ENCODE data around the gene NBPF6.
"Not testable (repeated sequence)": the region's sequence is repeated elsewhere in the genome, so short reads cannot be mapped to it uniquely, and the experiment has no call there.

NBPF6 gene

GRCh38 chr1:108511764-108512163, 61.6 kb downstream of the NBPF6 start:
- DNase-seq (ENCODE audit: insufficient read length, low spot score) = no peak
- TF ChIP-seq SPI1 (IDR thresholded peaks at IDR 0.05; ENCODE audit: low read depth, low read length) (no peak), TAF1 (IDR thresholded peaks at IDR 0.05; ENCODE audit: low read depth, low read length) (no peak), POU2F2 (IDR thresholded peaks at IDR 0.05; ENCODE audit: low read depth, low read length) (no peak), POLR2A (IDR thresholded peaks at IDR 0.05; ENCODE audit: low read depth, low read length) (no peak), POLR2AphosphoS5 (IDR thresholded peaks at IDR 0.05; ENCODE audit: low read depth, low read length) (no peak), PAX5 (IDR thresholded peaks at IDR 0.05; ENCODE audit: insufficient read depth, low read length, severe bottlenecking) (no peak)
- FAIRE-seq = no peak

- TF ChIP-seq POLR2AphosphoS5 (IDR thresholded peaks at IDR 0.05; ENCODE audit: low read depth, low read length) (no peak), POU2F2 (IDR thresholded peaks at IDR 0.05; ENCODE audit: low read depth, low read length) (no peak), POLR2A (IDR thresholded peaks at IDR 0.05; ENCODE audit: low read depth, low read length) (no peak), TAF1 (IDR thresholded peaks at IDR 0.05; ENCODE audit: low read depth, low read length) (no peak), SPI1 (IDR thresholded peaks at IDR 0.05; ENCODE audit: low read depth, low read length) (no peak), PAX5 (IDR thresholded peaks at IDR 0.05; ENCODE audit: insufficient read depth, low read length, severe bottlenecking) (no peak)
- FAIRE-seq (peak; percentile 35), DNase-seq (ENCODE audit: insufficient read length, low spot score) (no peak)
Measured at GRCh38 chr1:108512239-108513043, 62.3 kb downstream of the NBPF6 start.

GRCh38 chr1:108513044-108513415, 62.9 kb downstream of the NBPF6 start:
- DNase-seq (ENCODE audit: insufficient read length, low spot score) = no peak
- no peak for FAIRE-seq
- no peak for TF ChIP-seq SPI1 (IDR thresholded peaks at IDR 0.05; ENCODE audit: low read depth, low read length)
- no peak for TF ChIP-seq POU2F2 (IDR thresholded peaks at IDR 0.05; ENCODE audit: low read depth, low read length)
- no peak for TF ChIP-seq POLR2A (IDR thresholded peaks at IDR 0.05; ENCODE audit: low read depth, low read length)
- TF ChIP-seq POLR2AphosphoS5 (IDR thresholded peaks at IDR 0.05; ENCODE audit: low read depth, low read length) = no peak
- TF ChIP-seq PAX5 (IDR thresholded peaks at IDR 0.05; ENCODE audit: insufficient read depth, low read length, severe bottlenecking) = no peak

- FAIRE-seq; DNase-seq (ENCODE audit: insufficient read length, low spot score): not testable (repeated sequence)
Measured at GRCh38 chr1:108513914-108514313, 63.8 kb downstream of the NBPF6 start.

GRCh38 chr1:108517301-108517897, 67.3 kb downstream of the NBPF6 start:
- not testable (repeated sequence) for FAIRE-seq; DNase-seq (ENCODE audit: insufficient read length, low spot score)
